Right kidney (tissue), 1 donor: ENCODE measurements around the gene CHN2.
"Not testable (repeated sequence)": the region's sequence is repeated elsewhere in the genome, so short reads cannot be mapped to it uniquely, and the experiment has no call there.

ENCODE experiments used
- DNase-seq: peaks from one replicate; pipeline ENCODE4 v3.0.0-alpha.2; 2016

Gene CHN2

GRCh38 chr7:29255906-29256692 is 61.5 kb downstream of the CHN2 start:
- DNase-seq = no peak

GRCh38 chr7:29256693-29257002 is 62.1 kb downstream of the CHN2 start:
- DNase-seq = no peak

GRCh38 chr7:29258951-29259350 is 64.4 kb downstream of the CHN2 start:
- DNase-seq = no peak

- DNase-seq = no peak
Observed at GRCh38 chr7:29262191-29262917, 67.8 kb downstream of the CHN2 start.

GRCh38 chr7:29263601-29264207 is 69.1 kb downstream of the CHN2 start:
- DNase-seq = not testable (repeated sequence)

GRCh38 chr7:29265208-29265923 is 70.8 kb downstream of the CHN2 start:
- no peak for DNase-seq

- no peak for DNase-seq
Observed at GRCh38 chr7:29269935-29270334, 75.4 kb downstream of the CHN2 start.

GRCh38 chr7:29270594-29271318 is 76.2 kb downstream of the CHN2 start:
- no peak for DNase-seq

GRCh38 chr7:29271319-29271658 is 76.7 kb downstream of the CHN2 start:
- DNase-seq = no peak

- DNase-seq = no peak
Observed at GRCh38 chr7:29272057-29272456, 77.5 kb downstream of the CHN2 start.

- no peak for DNase-seq
Observed at GRCh38 chr7:29274146-29275017, 79.8 kb downstream of the CHN2 start.

- no peak for DNase-seq
Observed at GRCh38 chr7:29275018-29275318, 80.4 kb downstream of the CHN2 start.

- no peak for DNase-seq
Observed at GRCh38 chr7:29275493-29275892, 80.9 kb downstream of the CHN2 start.

GRCh38 chr7:29276199-29276598 is 81.6 kb downstream of the CHN2 start:
- DNase-seq = no peak

GRCh38 chr7:29276806-29277205 is 82.2 kb downstream of the CHN2 start:
- DNase-seq = no peak

GRCh38 chr7:29277436-29278215 is 83.1 kb downstream of the CHN2 start:
- DNase-seq = no peak

GRCh38 chr7:29278337-29279069 is 83.9 kb downstream of the CHN2 start:
- no peak for DNase-seq

- DNase-seq = no peak
Observed at GRCh38 chr7:29281782-29282541, 87.4 kb downstream of the CHN2 start.

- DNase-seq = no peak
Observed at GRCh38 chr7:29282819-29283414, 88.3 kb downstream of the CHN2 start.
